ENCODE results near the gene FES. TPM values are rescaled to one million over a fixed set of nuclear protein-coding genes. Genes with fewer than 3 reads are reported as not detected.
A peak's percentile ranks its signal among the peaks of the same experiment; 100 is the strongest.

The FES gene
- total RNA-seq, 1 experiment from 2014 or later: 0.91 TPM

GRCh38 chr15:90934949-90935751 is 50.8 kb downstream of the FES start, which contains the start of gene UNC45A:
Gene UNC45A, plus strand, starts transcription at chr15:90935285. Its CDS starts 40 bp downstream, at chr15:90935325.
- no TSS peak for BruUV-seq (replicated peaks)
- peak; percentile 91 for DNase-seq (ENCODE audit: unreplicated experiment)
- peak within 1 kb of the TSS; percentile 75 for H3K27ac Mint-ChIP-seq (ENCODE audit: low read depth, unreplicated experiment)
- no peak for TF ChIP-seq CTCF (IDR thresholded peaks at IDR 0.05; ENCODE audit: unreplicated experiment)
- ChIA-PET CTCF (interaction anchor here (0.6 to 11.6 kb wide), 31 partner anchors 9 to 1448 kb away, joined by 3 to 131 read pairs (median 4); partner anchors contain the start of genes MAN2A2, RCCD1 and VPS33B), POLR2A (interaction anchor here (0.6 to 10.1 kb wide), 22 partner anchors 9 to 1950 kb away, joined by 3 to 150 read pairs (median 4); partner anchors contain the start of genes CIB1, GDPGP1, MAN2A2 and RCCD1)
- no peaks in the 10 kb centered on the region for H3K27me3 Mint-ChIP-seq (ENCODE audit: insufficient read depth, unreplicated experiment)
- H3K4me3 Mint-ChIP-seq (ENCODE audit: unreplicated experiment): peak within 1 kb of the TSS; percentile 90
- intact Hi-C loops (cut with micrococcal nuclease): loop anchor here (2.0 to 5.0 kb wide), 2 partner anchors 20 to 288 kb away; partner anchors contain the start of gene RCCD1
- H3K4me1 Mint-ChIP-seq (ENCODE audit: insufficient read depth, unreplicated experiment): peaks cover 35% of the 10 kb centered on the region
- H3K9me3 Mint-ChIP-seq (ENCODE audit: unreplicated experiment): no peaks in the 10 kb centered on the region
- H3K36me3 Mint-ChIP-seq (ENCODE audit: insufficient read depth, unreplicated experiment): peaks cover 39% of the 10 kb centered on the region

GRCh38 chr15:90936823-90937222 is 52.5 kb downstream of the FES start:
- no peak overlapping the region for H3K27ac Mint-ChIP-seq (ENCODE audit: low read depth, unreplicated experiment)

GRCh38 chr15:90938261-90938660 is 54.0 kb downstream of the FES start:
- CTCF ChIA-PET: interaction anchor here (0.6 to 11.6 kb wide), 4 partner anchors 18 to 232 kb away, joined by 3 to 131 read pairs (median 60); partner anchors contain the start of genes MAN2A2 and RCCD1
- H3K9me3 Mint-ChIP-seq (ENCODE audit: unreplicated experiment): no peaks in the 10 kb centered on the region
- POLR2A ChIA-PET: no interaction called here
- H3K27ac Mint-ChIP-seq (ENCODE audit: low read depth, unreplicated experiment): no peak overlapping the region
- no peak overlapping the region for H3K4me3 Mint-ChIP-seq (ENCODE audit: unreplicated experiment)
- H3K27me3 Mint-ChIP-seq (ENCODE audit: insufficient read depth, unreplicated experiment): no peaks in the 10 kb centered on the region
- no peak for TF ChIP-seq CTCF (IDR thresholded peaks at IDR 0.05; ENCODE audit: unreplicated experiment)
- no peak for DNase-seq (ENCODE audit: unreplicated experiment)
- peaks cover 58% of the 10 kb centered on the region for H3K36me3 Mint-ChIP-seq (ENCODE audit: insufficient read depth, unreplicated experiment)
- intact Hi-C loops (cut with micrococcal nuclease): no loop called here
- no TSS peak for BruUV-seq (replicated peaks)
- peaks cover 17% of the 10 kb centered on the region for H3K4me1 Mint-ChIP-seq (ENCODE audit: insufficient read depth, unreplicated experiment)

More at GRCh38 chr15:90936823-90937222, 52.5 kb downstream of the FES start:
- peak overlapping the region; percentile 90 for H3K4me3 Mint-ChIP-seq (ENCODE audit: unreplicated experiment)
- CTCF ChIA-PET: interaction anchor here (0.7 to 11.6 kb wide), 6 partner anchors 19 to 120 kb away, joined by 3 to 131 read pairs (median 4); partner anchors contain the start of genes MAN2A2 and RCCD1
- H3K27me3 Mint-ChIP-seq (ENCODE audit: insufficient read depth, unreplicated experiment): no peaks in the 10 kb centered on the region
- peaks cover 46% of the 10 kb centered on the region for H3K36me3 Mint-ChIP-seq (ENCODE audit: insufficient read depth, unreplicated experiment)
- DNase-seq (ENCODE audit: unreplicated experiment): no peak
- no TSS peak for BruUV-seq (replicated peaks)
- no peak for TF ChIP-seq CTCF (IDR thresholded peaks at IDR 0.05; ENCODE audit: unreplicated experiment)
- H3K4me1 Mint-ChIP-seq (ENCODE audit: insufficient read depth, unreplicated experiment): peaks cover 23% of the 10 kb centered on the region
- POLR2A ChIA-PET: interaction anchor here (0.6 to 1.0 kb wide), 3 partner anchors 12 to 64 kb away, joined by 3 read pairs; partner anchors contain the start of gene RCCD1
- intact Hi-C loops (cut with micrococcal nuclease): no loop called here
- H3K9me3 Mint-ChIP-seq (ENCODE audit: unreplicated experiment): no peaks in the 10 kb centered on the region

GRCh38 chr15:90939756-90940155 is 55.5 kb downstream of the FES start:
- Mint-ChIP-seq H3K4me1 (ENCODE audit: insufficient read depth, unreplicated experiment) (peaks cover 10% of the 10 kb centered on the region), H3K36me3 (ENCODE audit: insufficient read depth, unreplicated experiment) (peaks cover 73% of the 10 kb centered on the region), H3K27ac (ENCODE audit: low read depth, unreplicated experiment) (no peak overlapping the region), H3K4me3 (ENCODE audit: unreplicated experiment) (no peak overlapping the region), H3K9me3 (ENCODE audit: unreplicated experiment) (no peaks in the 10 kb centered on the region), H3K27me3 (ENCODE audit: insufficient read depth, unreplicated experiment) (no peaks in the 10 kb centered on the region)
- POLR2A ChIA-PET: no interaction called here
- intact Hi-C loops (cut with micrococcal nuclease): no loop called here
- CTCF ChIA-PET: interaction anchor here (11.6 kb wide), 1 partner anchor 16 kb away, joined by 116 read pairs; the partner anchor contains the start of gene RCCD1
- TF ChIP-seq CTCF (IDR thresholded peaks at IDR 0.05; ENCODE audit: unreplicated experiment): no peak
- no peak for DNase-seq (ENCODE audit: unreplicated experiment)
- BruUV-seq (replicated peaks): no TSS peak
